Fibroblast of peridontal ligament (primary cell): Measurements from ENCODE around the gene TRIM52.

Experiments used
- DNase-seq: peaks from one replicate; pipeline ENCODE4 v3.0.0-alpha.2; 2010; ENCODE audit errors: extremely low read depth

The TRIM52 gene

GRCh38 chr5:181258576-181258975 is 2.4 kb downstream of the TRIM52 start:
- DNase-seq, result no peak

DNA sequence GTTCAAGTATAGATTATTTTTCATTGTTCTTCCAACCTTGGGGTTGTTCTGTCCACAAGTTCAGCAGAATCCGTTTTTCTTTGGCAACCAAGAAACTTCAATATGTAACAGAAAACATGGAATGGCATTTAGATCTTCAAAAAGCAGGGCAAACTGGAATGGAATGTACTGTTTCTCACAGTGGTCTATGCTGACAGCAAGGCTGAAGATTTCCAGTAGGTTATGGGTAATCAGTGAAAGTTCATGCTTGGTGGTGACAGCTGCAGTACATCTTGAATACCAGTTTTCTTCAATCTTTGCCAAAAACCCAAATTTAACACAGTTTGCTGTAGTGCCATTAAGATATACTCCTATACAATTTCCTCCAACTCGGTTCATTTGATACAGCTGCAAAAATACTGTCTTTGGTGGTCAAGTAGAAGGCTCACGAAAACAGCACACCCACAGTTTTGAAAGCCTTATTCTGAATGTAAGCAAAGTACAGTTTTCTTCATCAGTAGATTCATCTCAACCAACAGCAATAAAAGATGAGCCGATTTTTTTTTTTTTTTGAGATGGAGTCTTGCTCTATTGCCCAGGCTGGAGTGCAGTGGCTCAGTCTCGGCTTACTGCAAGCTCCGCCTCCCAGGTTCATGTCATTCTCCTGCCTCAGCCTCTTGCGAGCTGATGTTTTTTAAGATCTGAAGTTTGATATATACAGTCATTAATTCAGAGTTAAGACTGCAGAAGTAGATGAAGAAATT is 4.9 kb downstream of the TRIM52 start:
- DNase-seq, result no peak

- DNase-seq, result peak; percentile 45
These were observed 5.7 kb downstream of the TRIM52 start for GRCh38 chr5:181255276-181255675.

DNA sequence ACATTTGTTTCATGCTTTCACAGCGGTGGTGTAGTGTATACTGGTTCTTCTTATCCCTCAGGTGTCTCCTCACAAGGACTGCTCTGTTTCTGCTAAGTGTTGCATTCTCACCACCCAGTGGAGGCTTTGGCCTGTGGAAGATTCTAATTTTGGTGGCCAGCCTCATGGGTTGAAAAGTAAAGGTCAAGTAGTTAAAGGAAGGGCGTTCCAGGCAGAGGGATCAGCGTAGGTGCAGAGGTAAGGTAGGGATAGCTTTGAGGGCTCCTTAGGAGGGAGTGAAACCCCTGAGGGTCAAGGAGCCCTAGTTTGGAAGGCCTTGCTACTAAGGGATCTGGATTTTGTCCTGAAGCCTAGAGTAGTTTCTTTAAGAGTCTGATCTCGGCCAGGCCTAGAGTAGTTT is 12.7 kb downstream of the TRIM52 start:
- no peak for DNase-seq

DNA sequence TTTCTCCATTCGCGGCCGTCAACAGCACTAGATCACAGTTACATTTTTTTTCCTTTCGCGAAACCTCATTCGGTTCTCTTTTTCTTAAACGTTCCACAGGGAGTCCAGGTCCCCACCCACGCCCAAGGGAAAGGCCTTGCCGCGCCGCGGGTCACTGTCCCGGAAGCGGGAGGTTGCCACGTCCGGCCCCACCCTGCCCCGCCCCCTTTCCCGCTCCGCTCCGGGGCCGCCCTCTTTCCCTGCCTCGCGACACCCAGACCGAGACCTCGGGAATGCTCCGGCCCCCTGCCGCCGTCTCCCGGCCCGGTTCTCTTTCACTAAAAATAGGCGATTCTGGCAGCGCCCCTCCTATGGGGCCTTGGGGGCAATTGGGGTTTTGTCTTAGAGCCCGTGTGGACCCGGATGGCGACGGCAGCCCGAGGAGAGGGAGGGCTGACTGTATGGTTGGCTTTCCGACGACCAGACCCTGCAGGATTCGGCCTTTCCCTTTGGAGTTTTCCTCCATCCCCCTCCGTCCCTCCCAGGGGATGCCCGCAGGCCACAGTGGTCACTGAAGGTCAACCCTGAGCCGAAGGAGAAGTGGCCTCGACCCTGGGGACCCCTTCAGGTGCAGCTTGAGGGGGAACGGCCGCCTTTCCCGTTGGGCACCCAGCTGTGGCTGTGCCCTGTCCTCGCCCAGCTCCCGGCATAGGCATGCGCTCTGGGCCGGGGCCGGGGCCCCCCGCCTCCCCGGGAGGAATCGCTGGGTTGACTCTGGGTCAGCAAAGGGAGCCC is 14.5 kb downstream of the TRIM52 start:
- peak; percentile 80 for DNase-seq

DNA sequence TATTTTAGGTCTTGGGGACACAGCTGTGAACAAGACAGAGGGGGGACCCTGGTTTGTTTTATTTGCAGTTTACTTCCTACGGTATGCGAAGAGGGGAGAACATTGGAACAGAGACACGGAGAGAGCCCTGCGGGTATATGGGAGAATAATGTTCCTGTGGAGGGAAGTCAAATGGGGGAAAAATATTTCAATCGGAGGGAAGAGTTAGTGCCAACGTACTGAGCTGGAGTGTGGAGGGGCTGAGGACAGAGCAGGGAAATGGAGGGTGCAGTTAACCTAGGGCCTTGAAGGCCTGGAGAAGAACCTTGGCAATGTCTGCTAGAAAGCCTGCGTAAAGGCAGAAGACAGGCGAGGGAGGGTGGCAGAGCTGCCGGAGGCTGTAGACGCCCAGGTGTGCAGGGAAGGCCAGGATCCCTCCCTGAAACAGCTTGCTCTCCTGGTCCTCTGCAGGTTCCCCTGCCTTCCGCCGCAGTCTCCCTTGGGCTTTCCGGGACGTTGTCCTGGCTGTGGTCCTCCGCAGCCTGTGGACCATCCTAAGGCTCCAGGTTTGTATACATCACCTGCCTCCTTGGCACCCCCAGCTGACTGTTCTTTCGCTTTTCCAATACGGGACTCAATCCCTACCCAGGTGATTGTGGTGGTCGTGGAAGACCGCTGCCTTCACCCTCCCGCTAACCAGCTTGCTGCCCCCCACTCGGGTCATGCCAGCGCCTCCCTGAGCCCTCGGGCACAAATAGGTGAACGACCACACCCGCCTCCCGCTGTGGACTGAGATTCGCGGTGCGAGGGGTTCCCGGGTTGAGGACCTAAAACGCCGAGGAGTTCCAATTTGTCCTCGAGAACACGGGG is 15.3 kb downstream of the TRIM52 start:
- no peak for DNase-seq

DNA sequence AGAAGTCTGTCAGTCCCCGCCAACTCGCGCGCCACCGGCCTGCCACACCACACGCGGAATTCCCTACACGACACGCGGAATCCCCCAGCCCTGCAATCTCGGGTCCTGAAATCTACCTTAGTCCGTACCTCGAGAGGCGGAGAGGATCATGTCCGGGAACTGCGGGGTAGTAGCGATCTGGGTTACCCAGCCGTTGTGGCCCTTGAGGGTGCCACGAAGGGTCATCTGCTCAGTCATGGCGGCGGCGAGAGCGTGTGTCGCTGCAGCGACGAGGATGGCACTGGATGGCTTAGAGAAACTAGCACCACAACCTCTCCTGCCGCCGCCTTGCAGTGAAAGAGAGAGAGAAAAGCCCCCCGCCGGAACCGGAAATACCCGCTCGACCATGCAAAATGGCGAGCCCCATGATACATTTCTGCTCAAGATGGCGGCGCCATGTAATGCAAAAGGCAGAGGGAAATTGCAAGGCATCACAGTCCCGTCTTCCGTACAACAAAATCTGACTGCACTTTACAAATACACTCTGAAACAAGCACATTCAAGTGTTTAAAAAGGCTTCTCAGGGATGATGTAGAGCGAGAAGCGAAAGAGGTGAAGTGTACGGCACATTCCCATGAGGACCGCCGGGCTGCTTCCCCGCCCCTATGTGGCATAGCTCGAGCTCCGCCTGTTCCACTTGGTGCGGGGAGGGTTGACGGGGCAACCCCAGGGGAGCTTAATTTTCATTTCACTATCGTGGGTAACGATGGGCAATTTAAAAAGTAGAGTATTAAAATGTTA is 17.2 kb downstream of the TRIM52 start, which contains the start of gene RACK1:
Gene RACK1 (minus strand): TSS at position 343 of the 780 bp plus-strand sequence. CDS start 106 bp downstream, at position 237.
- peak; percentile 91 for DNase-seq

DNA sequence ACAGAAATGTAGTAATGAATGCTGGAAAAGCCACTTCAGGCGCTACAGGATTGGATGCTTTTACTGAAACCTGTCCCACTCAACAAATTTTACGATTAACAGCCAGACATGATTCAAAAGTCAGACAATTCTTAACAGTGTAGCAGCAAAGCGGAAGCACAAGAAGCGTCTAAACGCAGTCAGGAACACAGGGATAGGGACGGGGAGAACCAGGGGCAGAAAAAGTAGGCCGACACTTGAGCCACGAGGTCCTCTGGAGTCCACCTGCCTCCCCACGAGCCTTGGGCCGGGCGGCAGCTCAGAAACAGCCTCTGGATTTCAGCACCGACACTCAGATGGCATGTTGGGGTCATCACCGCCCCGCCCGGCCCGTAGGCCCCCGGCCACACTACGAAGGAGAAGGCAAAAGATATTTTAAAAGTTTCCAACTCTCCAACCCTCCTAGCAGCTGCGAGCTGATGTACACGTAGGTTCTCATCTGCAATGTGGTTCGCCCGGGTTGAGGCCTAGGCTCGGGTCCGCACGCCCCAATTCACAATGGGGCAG is 17.9 kb downstream of the TRIM52 start:
- no peak for DNase-seq

DNA sequence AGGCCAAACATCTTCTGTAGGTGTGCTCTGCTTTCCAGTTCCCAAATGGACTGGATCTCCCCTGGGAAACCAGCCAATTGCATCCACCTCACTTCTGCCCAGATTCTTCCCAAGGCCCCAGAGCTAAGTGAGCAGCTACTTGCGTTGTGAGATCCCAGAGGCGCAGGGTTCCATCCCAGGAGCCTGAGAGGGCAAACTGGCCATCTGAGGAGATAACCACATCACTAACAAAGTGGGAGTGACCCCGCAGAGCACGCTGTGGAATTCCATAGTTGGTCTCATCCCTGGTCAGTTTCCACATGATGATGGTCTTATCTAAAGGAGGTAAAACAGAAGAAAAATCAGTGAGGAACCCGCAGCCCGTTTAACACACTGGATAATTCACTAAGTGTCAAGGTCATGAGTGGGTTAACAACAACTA is 18.9 kb downstream of the TRIM52 start:
- DNase-seq, result no peak

DNA sequence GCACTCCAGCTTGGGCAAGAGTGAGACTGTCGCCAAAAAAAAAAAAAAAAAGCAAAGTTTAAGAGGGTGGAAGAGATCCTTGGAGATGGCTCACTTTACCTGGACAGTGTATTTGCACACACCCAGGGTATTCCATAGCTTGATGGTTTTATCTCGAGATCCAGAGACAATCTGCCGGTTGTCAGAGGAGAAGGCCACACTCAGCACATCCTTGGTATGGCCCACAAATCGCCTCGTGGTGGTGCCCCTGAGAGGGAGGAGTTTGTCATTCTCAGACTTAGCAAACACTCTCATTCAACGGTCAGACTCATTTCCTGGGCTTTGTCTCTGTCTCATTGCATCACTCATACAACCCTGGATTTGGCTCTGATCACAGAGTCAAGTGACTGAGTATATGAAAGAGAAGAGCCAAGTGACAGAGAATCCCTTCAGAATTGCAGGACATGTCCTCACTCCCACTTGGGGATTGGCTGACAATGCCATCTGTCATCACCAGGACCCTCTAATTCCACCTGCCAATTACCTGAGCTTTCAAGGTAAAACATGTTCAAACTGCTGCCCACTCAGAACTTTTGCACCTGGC is 19.5 kb downstream of the TRIM52 start:
- DNase-seq, result peak; percentile 80

- DNase-seq, result no peak
These were observed 21.8 kb downstream of the TRIM52 start for GRCh38 chr5:181239062-181239663.

GRCh38 chr5:181237729-181238385 is 23.1 kb downstream of the TRIM52 start:
- DNase-seq, result no peak

DNA sequence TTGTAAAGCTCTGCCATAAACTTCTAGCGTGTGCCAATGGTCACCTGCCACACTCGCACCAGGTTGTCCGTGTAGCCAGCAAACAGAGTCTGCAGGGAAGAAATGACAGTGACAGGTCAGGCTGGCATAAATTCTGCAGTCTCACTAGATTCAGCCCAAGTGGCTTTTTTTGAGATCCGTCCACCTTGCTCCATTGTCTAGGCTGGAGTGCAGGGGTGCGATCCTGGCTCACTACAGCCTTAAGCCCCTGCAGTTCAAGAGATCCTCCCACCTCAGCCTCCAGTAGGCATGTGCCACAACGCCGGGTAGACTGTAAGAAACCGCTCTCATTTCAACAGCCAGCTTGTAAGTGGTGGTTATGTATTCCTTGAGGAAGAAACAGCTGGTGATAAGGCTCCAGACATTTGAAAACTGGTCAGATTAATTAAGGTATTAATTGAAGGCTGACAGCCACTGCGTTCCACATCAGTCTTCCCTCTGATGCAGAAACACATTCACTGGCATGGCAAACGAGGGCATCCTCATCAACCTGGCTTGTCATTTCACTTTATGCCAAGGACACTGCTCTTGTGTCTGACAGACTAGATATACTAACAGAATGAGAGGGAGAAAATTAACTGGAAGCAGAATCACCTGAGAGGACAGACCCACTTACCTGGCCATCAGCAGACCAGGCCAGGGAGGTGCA is 23.8 kb downstream of the TRIM52 start:
- DNase-seq, result no peak

GRCh38 chr5:181236471-181236870 is 24.5 kb downstream of the TRIM52 start:
- DNase-seq, result no peak

GRCh38 chr5:181235689-181236366 is 25.1 kb downstream of the TRIM52 start:
- DNase-seq, result no peak

DNA sequence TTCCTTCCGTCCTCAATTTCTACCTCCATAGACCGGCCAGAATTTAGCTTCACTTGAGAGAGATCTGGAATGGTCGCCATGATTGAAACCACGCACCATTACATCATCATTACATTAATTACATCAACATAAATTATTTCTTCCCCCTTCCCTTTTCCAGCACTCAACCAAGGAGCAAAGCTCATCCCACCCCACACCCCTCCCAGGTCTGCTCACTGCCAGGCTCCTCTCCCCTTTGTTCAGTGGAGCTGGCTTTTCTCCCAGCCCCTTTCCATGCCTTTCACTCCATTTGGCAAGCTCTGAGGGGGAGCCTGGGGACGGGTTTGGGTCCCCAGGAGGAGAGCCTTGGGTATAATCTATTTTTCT is 25.6 kb downstream of the TRIM52 start:
- no peak for DNase-seq

GRCh38 chr5:181234455-181235306 is 26.3 kb downstream of the TRIM52 start:
- no peak for DNase-seq
